GM12878 (cell line): ENCODE measurements around the gene ITGAD. TPM values are rescaled to one million over a fixed set of nuclear protein-coding genes. Genes with fewer than 3 reads are reported as not detected.

ENCODE experiments used
- ATAC-seq: fragments of 200-7000 bp; cut with Tn5 transposase; 3 replicates; pipeline ENCODE4 v1.9.1; 2020; ENCODE audit warnings: mild to moderate bottlenecking, moderate library complexity
- BruUV-seq: library from RNA; stranded (reverse); fragments of 400-500 nt; replicated peaks from 2 replicates; lab custom pipeline; 2021; lab: Mats Ljungman, UMichigan
- CTCF ChIA-PET: fragments of 300-600 bp; sonication (Branson Sonifier 250); formaldehyde crosslinking; extraction: SDS; loops from one replicate; lab custom pipeline; 2021; ENCODE audit warnings: inconsistent platforms; lab: Yijun Ruan, JAX
- POLR2A ChIA-PET: fragments of 350-600 bp; formaldehyde crosslinking; extraction: SDS; loops from one replicate; lab custom pipeline; 2021; ENCODE audit warnings: inconsistent platforms; lab: Charles Lee
- RAD21 ChIA-PET: fragments of 300-600 bp; sonication (Branson Sonifier 250); formaldehyde crosslinking; loops from one replicate; lab custom pipeline; 2023; ENCODE audit warnings: antibody characterized with exemption; ENCODE audit not compliant: unreplicated experiment; lab: Charles Lee
- SMC1A ChIA-PET: fragments of 300-600 bp; sonication (Branson Sonifier 250); formaldehyde crosslinking; loops from one replicate; lab custom pipeline; 2023; ENCODE audit not compliant: unreplicated experiment, uncharacterized antibody; lab: Charles Lee
- DNase-seq: peaks from one replicate; pipeline ENCODE4 v3.0.0-alpha.2; 2011; ENCODE audit warnings: low read depth, low spot score
- FAIRE-seq: peaks from 3 replicates; lab custom pipeline; 2011; peaks lifted over from hg19 to GRCh38; lab: Jason Lieb, UNC
- H2AFZ ChIP-seq: 2 replicates; pipeline ENCODE4 v1.6.0; 2011; ENCODE audit warnings: low read depth, low read length, control low read depth; ENCODE audit not compliant: control insufficient read depth
- H3K27ac ChIP-seq: 2 replicates; pipeline ENCODE4 v1.5.1; 2011; ENCODE audit warnings: control low read depth; ENCODE audit not compliant: control insufficient read depth, insufficient read depth
- H3K27me3 ChIP-seq, 2 experiments: replicated peaks in 1 of 2; 2 replicates each; pipeline versions ENCODE4 v1.6.0 to v1.6.1; 2011; ENCODE audit warnings: low read length in 1 of 2; ENCODE audit not compliant: control insufficient read depth in 2 of 2, insufficient read depth in 2 of 2
- H3K36me3 ChIP-seq, 2 experiments: 2 replicates each; pipeline ENCODE4 v1.5.1; 2011; ENCODE audit warnings: low read length in 1 of 2; ENCODE audit not compliant: control insufficient read depth in 2 of 2, insufficient read depth in 2 of 2
- H3K4me1 ChIP-seq: 2 replicates; pipeline ENCODE4 v1.6.1; 2011; ENCODE audit warnings: mild to moderate bottlenecking, low read length, moderate library complexity, mixed read lengths; ENCODE audit not compliant: control insufficient read depth, insufficient read depth
- H3K4me2 ChIP-seq: 2 replicates; pipeline ENCODE4 v1.6.0; 2011; ENCODE audit warnings: control low read depth; ENCODE audit not compliant: control insufficient read depth, insufficient read depth
- H3K4me3 ChIP-seq: fragments of 200-600 bp; sonication (generic); 2 replicates; pipeline ENCODE4 v1.5.1; 2016
- H3K79me2 ChIP-seq: 2 replicates; pipeline ENCODE4 v1.6.0; 2011; ENCODE audit warnings: low read length; ENCODE audit not compliant: control insufficient read depth, insufficient read depth
- H3K9ac ChIP-seq: 2 replicates; pipeline ENCODE4 v1.8.0; 2011; ENCODE audit warnings: low read length, control low read depth, mixed read lengths; ENCODE audit not compliant: control insufficient read depth, insufficient read depth
- H3K9me3 ChIP-seq: replicated peaks from 3 replicates; pipeline ENCODE4 v1.5.1; 2011; ENCODE audit warnings: mild to moderate bottlenecking, low read length; ENCODE audit not compliant: control insufficient read depth, insufficient read depth
- H4K20me1 ChIP-seq: 2 replicates; pipeline ENCODE4 v1.6.0; 2011; ENCODE audit not compliant: control insufficient read depth, insufficient read depth
- CREB1 ChIP-seq: IDR thresholded peaks from 2 replicates; pipeline ENCODE4 v1.6.1; 2012; ENCODE audit warnings: low read depth, mild to moderate bottlenecking, inconsistent platforms
- EGR1 ChIP-seq, 2 experiments: IDR thresholded peaks; 1 replicate in 1 of 2; 2 replicates in 1 of 2; pipeline ENCODE4 v1.6.1; 2011 to 2012; ENCODE audit warnings: low read depth in 2 of 2, low read length in 2 of 2, borderline replicate concordance in 1 of 2, mild to moderate bottlenecking in 1 of 2, moderate library complexity in 1 of 2
- IKZF1 ChIP-seq: fragments of 450-650 bp; conservative IDR thresholded peaks from 2 replicates; pipeline ENCODE4 v1.6.1; 2017; ENCODE audit warnings: antibody characterized with exemption, mild to moderate bottlenecking
- NFIC ChIP-seq: IDR thresholded peaks from 2 replicates; pipeline ENCODE4 v1.6.1; 2012; ENCODE audit warnings: low read depth, mild to moderate bottlenecking, inconsistent platforms, low read length, moderate library complexity
- NFXL1 ChIP-seq: fragments of 450-650 bp; IDR thresholded peaks from 2 replicates; pipeline ENCODE4 v1.6.1; 2017; ENCODE audit warnings: antibody characterized with exemption, mild to moderate bottlenecking, borderline replicate concordance
- NFYB ChIP-seq: IDR thresholded peaks from 2 replicates; pipeline ENCODE4 v1.6.1; 2011; ENCODE audit warnings: low read depth, mild to moderate bottlenecking, low read length, improper control_type of control experiment, moderate library complexity; ENCODE audit not compliant: insufficient read depth
- RAD51 ChIP-seq: fragments of 450-650 bp; IDR thresholded peaks from 2 replicates; pipeline ENCODE4 v1.6.1; 2016; ENCODE audit warnings: moderate library complexity, mild to moderate bottlenecking, inconsistent platforms
- SMAD5 ChIP-seq: IDR thresholded peaks from 2 replicates; pipeline ENCODE4 v1.6.1; 2016; ENCODE audit warnings: antibody characterized with exemption, low read depth
- SREBF2 ChIP-seq: IDR thresholded peaks from 2 replicates; pipeline ENCODE4 v1.6.1; 2012; ENCODE audit warnings: mild to moderate bottlenecking, low read length
- SUZ12 ChIP-seq: fragments of 200-600 bp; sonication (generic); IDR thresholded peaks from one replicate; pipeline ENCODE4 v1.6.1; 2018; ENCODE audit warnings: antibody characterized with exemption, mild to moderate bottlenecking; ENCODE audit not compliant: unreplicated experiment
- ZBTB4 ChIP-seq: fragments of 450-650 bp; formaldehyde crosslinking; IDR thresholded peaks from 2 replicates; pipeline ENCODE4 v1.4.0; 2022; ENCODE audit warnings: mild to moderate bottlenecking, moderate library complexity
- ZNF592 ChIP-seq: fragments of 450-650 bp; IDR thresholded peaks from 2 replicates; pipeline ENCODE4 v1.6.1; 2017; ENCODE audit warnings: mild to moderate bottlenecking, moderate library complexity
- ZNF622 ChIP-seq: fragments of 450-650 bp; IDR thresholded peaks from 2 replicates; pipeline ENCODE4 v1.6.1; 2017; ENCODE audit warnings: mild to moderate bottlenecking, inconsistent platforms
- WGBS: methylation state at CpG from one replicate; pipeline ENCODE4 v1.1.6; 2016; ENCODE audit warnings: low lambda C conversion rate; ENCODE audit not compliant: insufficient replicate concordance, insufficient coverage; ENCODE audit errors: missing lambda C conversion rate; 5-methylcytosine and 5-hydroxymethylcytosine counted together
- in situ Hi-C: fragments of 300-500 bp; cut with MboI; formaldehyde crosslinking; loops from 9 replicates; pipeline ENCODE4 v1.14.3; 2018; ENCODE audit warnings: mixed read lengths
- intact Hi-C: fragments of 100-400 bp; cut with micrococcal nuclease; formaldehyde crosslinking; loops from one replicate; pipeline ENCODE4 v1.14.2; 2022; ENCODE audit not compliant: unreplicated experiment
- polyA plus RNA-seq, 11 experiments: library from polyadenylated mRNA; depleted of rRNA in 4 of 11; unstranded in 6 of 11; stranded (reverse) in 5 of 11; fragments of >200 nt; fragmentation: Nextera tagmentation in 4 of 11; fragmentation: Illumina TruSeq in 1 of 11; extraction: Ambion mirVana in 4 of 11; extraction: Trizol in 1 of 11; gene quantifications; 1 replicate in 1 of 11; 2 replicates in 10 of 11; pipeline versions ENCODE4 v1.2.1 to v1.2.3, GENCODE V29; 2011 to 2016; ENCODE audit warnings: inconsistent platforms in 2 of 11, missing spikeins in 2 of 11, low read depth in 1 of 11
- total RNA-seq, 4 experiments: library from RNA; depleted of rRNA in 3 of 4; stranded (reverse); fragments of >200 nt in 3 of 4; fragmentation: Illumina TruSeq in 1 of 4; extraction: Trizol in 1 of 4; gene quantifications; 2 replicates each; pipeline versions ENCODE4 v1.2.1 to v1.2.3, GENCODE V29; 2013 to 2021

The ITGAD gene
- total and polyA plus RNA-seq, 10 of the 15 experiments (the other 5 are each of a cell fraction or from before 2014, with no cell fraction given) = 0.29 to 4.0 (median 1.2) TPM

GRCh38 chr16:31397701-31398100 lies 4.6 kb downstream of the ITGAD start (continued):
- TF ChIP-seq ZNF592 = no peak
- TF ChIP-seq RAD51 = no peak
- no peak for TF ChIP-seq NFXL1
- TF ChIP-seq NFIC = no peak

GRCh38 chr16:31400191-31400590 lies 7.1 kb downstream of the ITGAD start:
- no peaks in the 10 kb centered on the region for H3K27me3 ChIP-seq
- TF ChIP-seq EGR1 (IDR thresholded peaks at IDR 0.05; ENCODE audit: borderline replicate concordance in 1 of 2, low read depth in 2 of 2, low read length in 2 of 2) (no peak), SUZ12 (no peak), SREBF2 (no peak), SMAD5 (no peak), ZBTB4 (no peak), CREB1 (no peak), ZNF622 (no peak), IKZF1 (no peak), NFYB (no peak)
- no peaks in the 10 kb centered on the region for H3K4me1 ChIP-seq
- ChIA-PET CTCF (no interaction called here), POLR2A (no interaction called here), SMC1A (no interaction called here), RAD21 (no interaction called here)
- 0% methylated on average over 2 of the region's 2 CpGs for WGBS
- intact Hi-C loops = no loop called here
- no peak; the same call in 2 of the 3 replicates for ATAC-seq
- no peak overlapping the region for H3K27ac ChIP-seq
- no peak overlapping the region for H3K4me2 ChIP-seq
- peaks cover 3% of the 10 kb centered on the region; the same call in 1 of the 3 replicates for H3K9me3 ChIP-seq
- H3K79me2 ChIP-seq = no peaks in the 10 kb centered on the region
- in situ Hi-C loops = no loop called here
- no peak for FAIRE-seq
- BruUV-seq = no TSS peak
- H3K4me3 ChIP-seq = no peak overlapping the region
- no peaks in the 10 kb centered on the region for H4K20me1 ChIP-seq
- H2AFZ ChIP-seq = no peak overlapping the region
- H3K9ac ChIP-seq = no peak overlapping the region
- H3K36me3 ChIP-seq = no peaks in the 10 kb centered on the region
- no peak for DNase-seq
